Measurements from ENCODE around the gene ULBP2.
"Not testable (repeated sequence)": the region's sequence is repeated elsewhere in the genome, so short reads cannot be mapped to it uniquely, and the experiment has no call there.

The ULBP2 gene

DNA sequence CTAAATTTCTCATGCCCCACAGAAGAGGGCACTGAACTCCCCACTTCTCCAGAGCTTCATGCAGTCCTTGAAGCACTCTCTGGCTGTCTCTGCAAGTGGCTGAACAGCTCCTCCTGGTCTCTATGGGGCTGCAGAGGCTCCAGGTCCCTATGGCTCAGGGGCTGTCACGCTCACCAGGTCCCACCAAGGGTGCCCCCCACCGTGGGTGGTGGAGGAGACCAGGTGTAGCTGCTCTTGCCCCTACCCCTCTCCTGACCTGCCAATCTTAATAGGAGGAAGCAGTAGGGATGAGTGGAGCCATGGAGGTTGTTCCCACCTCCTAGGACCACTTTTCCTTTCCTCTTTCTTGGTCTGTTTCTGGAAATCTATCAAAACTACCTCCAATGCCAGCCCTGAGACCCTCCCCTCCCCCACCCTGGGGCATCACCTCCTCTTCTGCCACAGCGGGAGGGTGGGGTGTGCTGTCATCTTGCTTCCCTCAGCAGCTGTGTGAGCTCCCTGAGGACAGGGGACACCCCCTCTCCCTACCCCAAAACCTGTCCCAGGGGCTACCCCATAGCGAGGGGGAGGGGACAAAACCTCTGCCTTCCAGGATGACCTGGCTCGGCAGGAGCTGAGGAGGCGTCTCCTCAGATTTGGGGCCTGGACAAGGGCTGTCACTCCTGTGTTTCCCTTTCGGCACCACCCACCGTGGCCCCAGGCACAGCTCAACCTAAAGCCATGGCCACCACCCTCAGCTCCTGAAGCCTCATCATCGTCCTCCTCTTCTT, 31.9 kb upstream of the ULBP2 start:
- DNase-seq: no peak

DNA sequence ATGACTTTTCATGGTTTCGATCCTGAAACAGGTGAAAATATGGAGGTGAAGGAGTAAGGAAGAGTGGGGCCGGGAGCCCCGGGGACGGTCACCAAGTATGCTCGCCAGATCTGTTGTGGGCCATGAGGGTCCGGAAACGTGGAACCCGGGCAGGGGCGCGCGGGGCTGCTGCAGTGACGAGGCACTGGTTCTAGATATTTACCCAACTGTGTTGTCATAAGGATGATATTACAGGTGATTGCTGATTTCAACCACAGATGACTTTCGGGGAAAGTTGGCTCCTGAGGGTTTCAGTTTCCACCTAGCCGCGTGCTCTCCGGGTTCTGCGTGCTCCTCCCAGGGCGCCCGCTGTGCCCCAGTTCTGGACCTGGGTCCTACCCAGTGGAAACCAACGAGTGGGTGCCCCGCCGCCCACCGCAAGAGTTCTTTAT, 31.1 kb upstream of the ULBP2 start:
- no peak for DNase-seq

DNA sequence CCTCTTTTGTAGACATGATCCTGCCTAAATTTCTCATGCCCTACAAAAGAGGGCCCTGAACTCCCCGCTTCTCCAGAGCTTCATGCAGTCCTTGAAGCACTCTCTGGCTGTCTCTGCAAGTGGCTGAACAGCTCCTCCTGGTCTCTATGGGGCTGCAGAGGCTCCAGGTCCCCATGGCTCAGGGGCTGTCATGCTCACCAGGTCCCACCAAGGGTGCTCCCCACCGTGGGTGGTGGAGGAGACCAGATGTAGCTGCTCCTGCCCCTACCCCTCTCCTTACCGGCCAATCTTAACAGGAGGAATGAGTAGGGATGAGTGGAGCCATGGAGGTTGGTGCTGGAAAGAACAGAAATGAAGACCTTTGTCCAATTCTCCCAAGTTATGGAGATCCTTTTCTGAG, 29.1 kb upstream of the ULBP2 start:
- DNase-seq: not testable (repeated sequence)

DNA sequence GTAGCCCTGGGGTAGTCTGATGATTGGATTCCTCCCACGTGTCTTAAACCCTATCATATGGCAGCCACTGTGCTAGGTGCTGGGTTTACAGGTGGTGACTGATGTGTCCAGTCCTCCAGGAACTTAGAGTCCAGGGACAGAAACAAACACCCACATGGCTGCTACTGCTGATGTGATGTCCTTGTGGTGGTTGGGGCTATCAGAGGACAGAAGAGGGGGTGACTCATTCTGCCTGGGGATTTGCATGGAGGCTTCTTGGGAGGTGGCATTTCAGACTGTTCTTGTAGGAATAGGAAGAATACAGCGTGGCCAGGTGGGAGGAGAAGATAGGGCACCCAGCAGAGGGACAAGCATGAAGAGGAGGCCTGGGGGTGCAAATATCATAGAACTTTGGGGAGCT, 28.7 kb upstream of the ULBP2 start:
- no peak for DNase-seq

DNA sequence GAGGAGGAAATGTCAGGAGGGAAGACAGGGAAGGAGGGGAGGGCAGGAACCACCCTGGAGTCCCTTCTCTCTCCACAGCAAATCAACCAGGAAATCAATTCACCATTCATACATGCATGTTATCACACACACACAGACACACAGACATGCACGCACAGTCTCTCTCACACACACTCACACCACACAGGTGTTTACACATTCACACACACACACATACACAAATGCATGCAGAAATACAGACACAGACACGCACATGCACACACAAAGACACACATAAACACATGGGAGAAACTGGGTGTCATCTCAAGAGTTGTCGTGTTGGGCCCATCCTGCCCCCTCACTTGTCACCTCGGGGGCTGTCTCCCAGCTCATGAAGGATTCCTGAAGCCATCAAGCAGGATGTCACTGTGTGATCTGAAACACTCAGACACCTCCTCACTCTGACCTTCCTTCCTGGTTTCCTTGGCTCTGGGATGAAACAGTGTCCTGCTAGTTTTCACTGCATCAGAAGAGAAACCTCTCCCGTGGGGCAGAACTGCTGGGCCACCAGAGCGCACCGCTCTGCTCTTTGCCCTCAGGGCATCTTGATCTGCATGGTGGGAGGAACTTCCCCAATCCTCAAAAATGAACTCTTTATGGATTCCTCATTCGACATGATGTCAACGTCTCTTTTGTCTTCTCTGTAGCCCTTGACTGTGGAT, 28.1 kb upstream of the ULBP2 start:
- DNase-seq: no peak

DNA sequence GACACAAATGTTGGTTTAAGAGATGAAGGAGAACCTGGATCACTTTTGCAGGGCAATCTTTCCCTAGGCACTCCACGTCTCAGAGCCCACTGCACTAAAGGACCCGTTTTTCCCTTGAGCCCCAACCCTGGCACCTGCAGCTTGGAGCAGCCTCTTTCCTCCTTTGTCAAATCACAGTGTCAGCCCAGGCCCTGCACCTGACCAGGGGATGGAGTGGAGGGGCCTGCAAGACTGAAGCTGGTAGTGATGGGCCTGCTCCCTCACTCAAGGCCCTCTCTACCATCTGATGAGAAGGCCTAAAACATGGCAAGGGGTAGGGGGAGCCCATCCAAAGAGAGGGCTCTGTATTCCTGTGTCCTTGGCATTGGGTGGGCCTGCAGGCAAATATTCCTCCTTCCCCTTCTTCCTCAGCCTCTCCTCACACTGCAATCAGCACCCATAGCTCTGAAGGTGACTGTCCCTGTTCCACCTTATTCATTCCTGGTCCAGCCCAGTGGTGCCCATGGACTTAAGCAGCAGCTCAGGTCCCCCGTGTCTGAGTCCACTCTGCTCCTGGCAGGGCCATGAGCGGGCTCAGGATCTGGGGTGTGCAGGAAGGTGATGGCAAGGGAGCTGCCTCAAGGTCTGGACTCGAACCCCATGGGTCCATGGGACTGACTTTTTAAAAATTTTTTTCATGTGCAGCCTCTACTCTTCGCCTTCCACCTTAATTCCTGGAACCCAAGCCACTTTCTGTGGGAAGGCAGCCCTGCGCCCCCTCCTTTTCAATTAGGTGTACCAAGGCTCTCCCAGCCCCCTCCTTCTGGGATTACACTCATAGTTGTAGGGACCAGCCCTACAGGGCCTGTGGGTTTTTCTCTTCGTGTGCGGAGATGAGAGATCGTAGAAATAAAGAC, 25.6 kb upstream of the ULBP2 start:
- DNase-seq: no peak

DNA sequence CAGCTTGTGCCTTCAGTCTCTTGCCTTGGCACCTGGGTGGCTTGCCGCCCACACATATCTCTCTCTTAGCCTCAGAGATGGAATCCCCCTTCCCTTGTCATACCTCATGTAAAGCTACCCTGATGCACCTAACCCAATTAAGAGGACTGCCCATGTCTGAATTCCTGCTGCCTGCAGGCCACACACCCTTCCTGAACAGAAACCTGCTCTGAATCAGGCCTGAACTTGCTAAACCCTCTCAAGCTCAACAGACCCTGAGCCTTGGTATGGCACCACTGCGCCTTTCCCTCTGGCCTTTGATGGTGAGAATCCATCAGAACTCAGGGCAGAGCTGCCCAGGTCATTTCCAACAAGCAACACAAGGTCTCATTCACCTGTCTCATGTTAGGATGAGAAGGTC, 24.1 kb upstream of the ULBP2 start:
- DNase-seq: no peak

DNA sequence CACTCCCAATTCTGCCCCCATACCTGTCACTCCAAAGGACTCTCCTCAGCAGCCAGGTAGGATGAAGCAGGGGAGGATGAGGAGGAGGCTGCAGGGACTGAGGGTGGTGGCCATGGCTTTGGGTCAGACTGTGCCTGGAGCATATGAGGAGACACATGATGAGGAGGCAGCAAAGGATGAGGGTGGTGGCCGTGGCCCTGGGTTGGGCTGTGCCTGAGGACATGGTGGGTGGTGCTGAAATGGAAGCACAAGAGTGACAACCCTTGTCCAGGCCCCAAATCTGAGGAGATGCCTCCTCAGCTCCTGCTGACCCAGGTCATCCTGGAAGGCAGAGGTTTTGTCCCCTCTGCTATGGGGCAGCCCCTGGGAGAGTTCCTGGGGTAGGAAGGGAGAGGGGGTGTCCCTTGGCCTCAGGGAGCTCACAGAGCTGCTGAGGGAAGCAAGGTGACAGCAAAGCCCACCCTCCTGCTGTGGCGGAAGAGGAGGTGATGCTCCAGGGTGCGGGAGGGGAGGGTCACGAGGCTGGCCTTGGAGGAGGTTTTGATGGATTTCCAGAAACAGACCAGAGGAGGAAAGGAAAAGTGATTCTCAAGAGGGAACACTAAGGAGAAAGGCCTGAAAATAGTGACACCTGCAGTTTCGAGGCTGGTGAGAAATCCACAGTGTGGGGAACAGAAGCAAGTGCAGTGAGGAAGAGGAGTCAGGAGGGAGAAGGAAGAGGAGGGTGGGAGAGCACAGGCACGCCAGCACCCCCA, 23.5 kb upstream of the ULBP2 start:
- DNase-seq: no peak

DNA sequence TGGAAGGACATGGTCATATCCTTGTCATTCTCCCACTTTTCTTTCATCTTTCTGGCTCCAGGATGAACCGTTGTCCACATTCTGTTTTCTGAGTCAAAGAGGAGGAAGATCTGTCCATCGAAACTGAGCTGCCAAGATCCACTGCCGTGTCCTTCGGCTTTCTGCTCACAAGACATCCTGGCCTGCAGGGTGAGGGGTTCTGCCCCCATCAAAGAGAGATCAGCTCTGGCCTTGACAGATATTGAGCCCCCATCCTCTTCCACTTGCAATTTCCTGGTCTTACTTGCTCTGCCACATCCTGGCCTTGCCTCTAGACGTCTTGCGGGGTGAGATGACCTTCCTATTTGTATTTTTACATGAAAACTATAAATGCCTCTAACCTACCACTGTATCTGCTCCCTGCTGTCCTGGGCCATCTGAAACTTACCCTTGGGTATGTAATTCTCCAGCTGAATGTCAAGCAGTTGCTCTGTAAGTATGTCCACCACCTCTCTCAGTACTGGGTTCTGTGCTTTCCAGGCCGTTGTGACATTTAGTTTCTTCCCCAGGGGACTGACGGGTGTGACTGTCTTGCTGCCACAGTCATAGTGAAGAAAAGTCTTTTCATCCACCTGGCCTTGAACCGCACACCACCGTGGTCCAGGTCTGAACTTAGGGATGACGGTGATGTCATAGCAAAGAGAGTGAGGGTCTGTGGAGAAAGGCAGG, 22.5 kb upstream of the ULBP2 start:
- DNase-seq: not testable (repeated sequence)

DNA sequence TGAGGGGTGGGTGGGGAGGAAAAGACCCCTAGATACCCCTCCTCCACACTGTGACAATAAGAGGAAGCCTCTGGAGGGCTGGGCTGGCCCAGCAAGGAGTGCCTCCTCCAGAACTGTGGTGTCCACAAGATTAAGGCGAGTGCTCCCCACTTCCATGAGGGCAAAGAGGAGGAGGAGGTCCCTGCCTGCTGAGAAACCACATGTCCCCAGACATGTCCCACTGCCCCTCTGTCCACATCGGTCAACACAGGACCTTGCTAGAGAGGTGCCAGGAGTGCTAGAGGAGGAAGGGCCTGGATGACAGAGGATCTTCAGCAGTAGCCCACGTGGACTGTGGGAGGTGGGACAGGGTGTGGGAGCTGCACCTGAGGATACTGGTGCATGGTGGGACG, 22.0 kb upstream of the ULBP2 start:
- DNase-seq: no peak

DNA sequence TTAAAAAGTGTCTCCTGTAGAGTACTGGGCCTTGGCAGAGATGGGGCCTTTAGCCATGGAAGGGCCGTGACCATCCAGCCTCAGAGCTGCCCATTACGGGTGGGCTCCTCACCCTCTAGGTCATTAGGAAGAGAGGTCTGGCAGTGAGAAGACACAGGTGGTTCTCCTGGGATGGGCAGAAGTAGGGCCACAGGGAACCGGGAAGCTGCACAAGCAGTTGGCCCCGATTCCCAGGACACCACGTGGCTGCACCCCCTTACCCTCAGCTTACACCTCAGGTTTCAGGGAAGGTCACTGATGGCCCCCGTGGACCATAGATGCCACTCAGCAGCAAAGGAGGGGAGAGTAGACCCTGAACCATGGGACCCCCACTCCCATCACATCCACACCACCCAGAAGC, 20.5 kb upstream of the ULBP2 start:
- DNase-seq: no peak

DNA sequence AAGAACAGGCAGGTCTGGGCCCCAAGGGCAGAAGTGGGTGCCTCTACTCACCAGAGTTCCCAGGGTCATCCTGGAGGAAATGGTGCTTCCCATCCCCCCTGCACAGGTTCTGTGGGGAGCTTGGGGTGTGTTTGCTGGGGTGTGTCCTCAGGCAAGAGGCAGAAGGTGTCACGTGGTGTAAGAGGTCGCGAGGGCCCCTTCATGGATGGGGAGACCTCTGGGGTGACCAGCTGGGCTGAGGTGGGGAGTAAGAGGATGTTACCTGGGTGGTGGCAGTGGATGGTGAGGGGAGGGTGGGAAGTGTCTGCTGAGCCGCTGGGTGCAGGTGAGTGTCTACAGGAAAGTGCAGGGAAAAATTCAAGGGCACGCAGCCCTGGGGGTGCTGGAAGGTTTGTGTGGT, 19.7 kb upstream of the ULBP2 start:
- DNase-seq: not testable (repeated sequence)

DNA sequence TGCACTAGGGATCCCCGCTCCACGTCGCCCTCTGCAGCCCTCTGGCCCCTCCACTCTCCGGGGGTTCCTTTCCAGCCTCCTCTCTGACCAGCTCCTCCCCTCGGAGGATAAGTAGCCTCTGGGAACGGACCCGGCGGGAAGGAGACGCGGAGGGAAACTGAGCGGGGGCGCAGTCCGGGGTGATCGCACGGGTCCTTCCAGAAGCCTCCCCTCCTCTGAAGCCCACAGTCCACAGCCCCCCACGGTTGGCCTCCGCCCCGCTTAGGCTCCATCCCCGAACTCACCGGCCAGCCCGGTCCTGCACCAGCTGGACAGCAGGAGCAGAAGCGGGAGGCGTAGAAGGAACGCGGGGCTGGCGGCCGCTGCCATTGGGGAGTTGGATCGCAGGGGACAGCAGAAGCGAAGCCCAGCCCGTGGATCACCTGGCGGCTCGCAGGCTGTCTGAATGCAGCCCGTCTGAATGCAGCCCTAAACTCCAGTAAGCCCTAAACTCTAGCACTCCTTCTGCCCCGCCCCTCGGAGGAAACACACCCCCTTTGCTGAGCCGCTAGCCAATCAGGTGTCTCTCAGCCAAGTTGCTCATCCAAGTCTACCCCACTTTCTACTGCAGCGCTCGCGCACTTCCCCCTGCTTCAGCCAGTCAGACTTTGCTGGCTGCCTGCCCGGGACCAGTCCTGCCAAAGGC, 19.0 kb upstream of the ULBP2 start, which contains the start of gene RAET1G:
Gene RAET1G, minus strand, starts transcription at position 480 of the 685 bp plus-strand sequence. Its CDS starts 111 bp downstream, at position 369.
- peak; percentile 88 for DNase-seq

DNA sequence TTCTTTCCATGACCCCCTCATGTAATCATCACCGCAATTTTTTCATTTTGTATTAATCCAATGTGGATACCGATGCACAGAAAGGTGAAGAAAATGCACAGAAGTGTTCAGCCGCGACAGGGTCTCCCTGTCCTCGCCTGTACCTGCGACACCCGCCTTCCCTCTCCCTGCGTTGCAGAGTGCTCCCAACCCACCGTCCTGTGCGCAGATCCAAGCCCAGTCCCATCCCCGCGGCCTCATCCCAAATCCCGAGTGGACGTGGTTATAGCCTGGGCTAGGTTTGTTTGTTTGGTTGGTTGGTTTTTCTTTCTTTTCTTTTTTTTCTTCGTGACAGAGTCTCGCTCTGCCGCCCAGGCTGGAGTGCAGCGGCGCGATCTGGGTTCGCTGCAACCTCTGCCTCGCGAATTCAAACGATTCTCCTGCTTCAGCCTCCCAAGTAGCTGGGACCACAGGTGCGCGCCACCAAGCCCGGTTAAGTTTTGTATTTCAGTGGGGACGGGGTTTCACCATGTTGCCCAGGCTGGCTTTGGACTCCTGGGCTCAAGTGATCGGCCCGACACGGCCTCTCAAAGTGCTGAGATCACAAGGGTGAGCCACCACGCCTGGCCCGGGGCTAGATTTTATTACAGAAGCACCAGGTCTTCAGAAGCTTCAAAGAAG, 18.4 kb upstream of the ULBP2 start:
- no peak for DNase-seq

DNA sequence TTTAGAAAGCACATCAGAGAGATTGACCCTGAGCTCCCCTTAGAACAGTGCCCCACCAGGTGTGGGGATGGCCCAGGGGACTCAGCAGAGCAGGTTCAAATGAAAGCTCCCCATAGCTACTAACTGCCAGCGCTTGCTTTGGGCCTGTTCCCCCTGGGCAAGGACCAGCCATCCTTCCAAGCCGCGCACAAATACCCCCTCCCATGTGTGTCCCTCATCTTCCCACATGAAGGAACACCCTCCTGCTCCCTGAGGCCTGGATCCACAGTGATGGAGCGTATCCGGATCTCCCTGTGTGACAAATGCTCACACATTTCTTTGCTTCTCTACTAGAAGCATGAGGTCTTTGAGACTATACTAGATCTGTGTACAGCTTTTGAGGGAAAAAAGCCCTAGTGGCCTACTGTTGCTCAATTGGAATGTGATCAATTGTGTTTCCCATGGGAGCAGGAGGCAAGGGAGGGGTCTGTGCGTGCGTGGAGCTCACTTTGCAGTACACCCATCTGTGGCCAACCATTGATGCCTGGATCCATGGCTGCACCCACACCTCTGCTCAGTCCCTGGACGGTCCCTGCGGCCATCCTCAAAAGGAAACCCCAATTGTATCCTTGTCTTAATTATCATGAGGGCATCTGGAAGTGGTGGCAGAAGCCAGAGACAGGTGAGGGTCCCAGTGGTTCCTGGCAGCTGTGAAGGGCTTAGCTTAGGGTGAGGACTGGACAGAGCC, 17.4 kb upstream of the ULBP2 start:
- no peak for DNase-seq

DNA sequence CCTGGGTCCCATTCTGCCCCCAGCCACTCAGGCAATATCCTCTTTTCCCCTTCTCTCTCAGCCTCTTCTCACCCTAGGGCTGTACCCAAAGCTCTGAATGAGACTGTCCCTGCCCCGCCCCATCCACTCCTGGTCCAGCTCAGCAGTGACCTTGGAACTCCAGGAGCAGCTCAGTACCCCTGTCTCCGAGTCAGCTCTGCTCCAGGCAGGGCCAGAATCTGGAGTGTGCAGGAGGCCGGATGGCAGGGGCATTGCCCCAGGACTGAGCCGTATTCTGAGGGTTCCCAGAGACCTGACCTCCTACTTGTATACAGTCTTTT, 16.9 kb upstream of the ULBP2 start:
- DNase-seq: no peak

DNA sequence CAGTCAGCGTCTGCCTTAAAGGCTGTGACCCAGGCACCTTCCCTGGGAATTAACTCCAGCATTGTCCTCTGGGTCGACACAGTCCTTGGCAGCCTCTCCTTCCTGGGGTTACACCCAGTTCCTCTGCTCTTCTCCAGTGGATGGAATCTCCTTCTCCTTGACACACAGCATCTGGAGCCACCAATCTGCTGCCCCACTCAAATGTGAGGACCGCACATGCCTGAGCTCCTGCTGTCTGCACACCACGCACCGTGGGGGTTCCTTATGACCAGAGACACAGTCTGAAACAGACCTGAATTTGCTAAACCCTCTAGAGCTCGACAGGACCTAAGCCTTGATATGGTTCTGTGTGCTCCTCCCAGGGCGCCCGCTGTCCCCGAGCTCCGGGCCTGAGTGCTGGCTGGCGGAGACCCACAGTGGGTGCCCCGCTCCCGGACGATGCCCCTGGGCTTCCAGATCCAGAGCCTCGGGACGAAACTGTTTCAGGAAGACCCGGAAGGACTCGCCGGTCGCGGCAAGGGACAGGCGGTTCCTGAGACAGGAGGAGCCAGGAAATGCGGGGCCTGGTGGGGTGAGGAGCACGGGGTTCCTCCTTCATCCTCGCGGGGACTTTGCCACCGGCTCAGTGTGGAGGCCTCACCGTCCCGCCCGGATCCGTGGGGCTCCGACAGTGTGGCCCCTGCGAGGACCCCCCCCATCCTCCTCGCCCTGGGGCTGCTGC, 16.4 kb upstream of the ULBP2 start:
- DNase-seq: no peak

DNA sequence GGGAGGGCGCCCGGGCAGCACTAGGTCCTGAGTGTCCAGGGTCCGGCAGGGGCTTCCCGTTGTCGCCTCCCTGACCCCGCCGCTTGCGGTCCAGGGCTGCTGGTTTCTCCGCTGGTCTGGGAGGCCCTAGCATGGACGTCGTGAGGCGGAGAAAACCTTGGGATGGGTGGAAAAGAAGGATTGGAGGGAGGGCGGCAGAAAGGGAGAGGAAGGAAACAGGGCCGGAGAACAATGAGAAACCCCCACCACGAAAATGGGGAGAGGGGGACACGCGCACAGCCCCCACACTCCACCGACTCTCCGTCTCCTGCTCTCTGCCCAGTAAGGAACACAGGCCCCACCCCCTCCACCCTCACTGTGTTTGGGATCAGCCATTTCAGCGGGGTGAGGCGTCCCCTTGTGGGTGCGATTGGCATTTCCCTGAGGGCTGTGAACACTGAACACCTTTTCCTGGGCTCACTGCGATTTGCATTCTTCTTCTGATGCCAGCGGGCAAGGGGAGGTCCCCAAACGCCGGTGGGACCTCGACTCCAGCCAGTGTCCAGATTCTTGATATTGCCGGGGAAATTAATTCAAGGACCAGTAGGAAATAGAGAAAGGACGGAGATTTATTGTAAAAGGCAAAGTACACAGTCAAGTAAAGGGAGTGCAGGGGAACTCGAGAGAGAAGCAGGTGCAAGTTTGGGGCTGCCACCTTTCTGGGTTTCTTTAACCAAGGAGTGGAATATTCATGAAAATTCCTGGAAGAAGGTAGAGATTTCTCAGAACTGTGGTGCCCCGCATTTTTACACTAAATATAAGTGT, 15.6 kb upstream of the ULBP2 start:
- DNase-seq: peak; percentile 77

DNA sequence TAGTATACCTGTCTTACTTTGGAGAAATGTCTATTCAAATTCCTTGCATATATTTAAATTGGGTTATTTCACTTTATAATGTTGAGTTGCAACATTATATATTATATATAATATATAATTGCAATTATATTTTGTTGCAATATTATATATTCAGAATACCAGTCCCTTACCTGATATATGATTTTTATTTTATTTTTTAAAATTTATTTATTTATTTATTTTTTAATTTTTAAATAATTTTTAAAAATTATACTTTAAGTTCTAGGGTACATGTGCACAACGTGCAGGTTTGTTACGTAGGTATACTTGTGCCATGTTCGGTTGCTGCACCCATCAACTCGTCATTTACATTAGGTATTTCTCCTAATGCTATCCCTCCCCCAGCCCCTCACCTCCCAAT, 14.8 kb upstream of the ULBP2 start:
- not testable (repeated sequence) for DNase-seq
